Measurements from ENCODE around the gene TSPAN5.
"Not testable (repeated sequence)": the region's sequence is repeated elsewhere in the genome, so short reads cannot be mapped to it uniquely, and the experiment has no call there.

The TSPAN5 gene

GRCh38 chr4:98658287-98659105 is at the start of gene TSPAN5:
TSS of gene TSPAN5 (minus strand) at chr4:98658611.
- peak; percentile 63 for DNase-seq (ENCODE audit: low read depth)

- DNase-seq (ENCODE audit: low read depth), result no peak
Measured at GRCh38 chr4:98706935-98707334, 48.5 kb upstream of the TSPAN5 start.

GRCh38 chr4:98706200-98706813 is 47.9 kb upstream of the TSPAN5 start:
- peak; percentile 49 for DNase-seq (ENCODE audit: low read depth)

GRCh38 chr4:98705586-98705985 is 47.2 kb upstream of the TSPAN5 start:
- DNase-seq (ENCODE audit: low read depth), result not testable (repeated sequence)

- DNase-seq (ENCODE audit: low read depth), result no peak
Measured at GRCh38 chr4:98700656-98701055, 42.2 kb upstream of the TSPAN5 start.

- DNase-seq (ENCODE audit: low read depth), result no peak
Measured at GRCh38 chr4:98694076-98694475, 35.7 kb upstream of the TSPAN5 start.

GRCh38 chr4:98692411-98692810 is 34.0 kb upstream of the TSPAN5 start:
- no peak for DNase-seq (ENCODE audit: low read depth)

- no peak for DNase-seq (ENCODE audit: low read depth)
Measured at GRCh38 chr4:98691588-98691987, 33.2 kb upstream of the TSPAN5 start.

GRCh38 chr4:98689507-98690174 is 31.2 kb upstream of the TSPAN5 start:
- no peak for DNase-seq (ENCODE audit: low read depth)

GRCh38 chr4:98688411-98689290 is 30.2 kb upstream of the TSPAN5 start:
- DNase-seq (ENCODE audit: low read depth), result no peak

- DNase-seq (ENCODE audit: low read depth), result no peak
Measured at GRCh38 chr4:98687876-98688275, 29.5 kb upstream of the TSPAN5 start.

GRCh38 chr4:98686847-98687246 is 28.4 kb upstream of the TSPAN5 start:
- no peak for DNase-seq (ENCODE audit: low read depth)

- no peak for DNase-seq (ENCODE audit: low read depth)
Measured at GRCh38 chr4:98686043-98686707, 27.8 kb upstream of the TSPAN5 start.

GRCh38 chr4:98685225-98686042 is 27.0 kb upstream of the TSPAN5 start:
- DNase-seq (ENCODE audit: low read depth), result no peak

- DNase-seq (ENCODE audit: low read depth), result no peak
Measured at GRCh38 chr4:98682719-98683118, 24.3 kb upstream of the TSPAN5 start.

GRCh38 chr4:98680806-98681205 is 22.4 kb upstream of the TSPAN5 start:
- no peak for DNase-seq (ENCODE audit: low read depth)

- no peak for DNase-seq (ENCODE audit: low read depth)
Measured at GRCh38 chr4:98679738-98680137, 21.3 kb upstream of the TSPAN5 start.

- no peak for DNase-seq (ENCODE audit: low read depth)
Measured at GRCh38 chr4:98677799-98678198, 19.4 kb upstream of the TSPAN5 start.

GRCh38 chr4:98674404-98675173 is 16.2 kb upstream of the TSPAN5 start:
- DNase-seq (ENCODE audit: low read depth), result no peak

- DNase-seq (ENCODE audit: low read depth), result no peak
Measured at GRCh38 chr4:98673978-98674377, 15.6 kb upstream of the TSPAN5 start.
